Heart left ventricle (tissue), 13 donors: Measurements from ENCODE around the gene PKN2.

ENCODE experiments used
- POLR2A ChIP-seq, 2 donors: fragments of 450-650 bp; IDR thresholded peaks; one replicate each; pipeline ENCODE4 v1.6.1; 2017; ENCODE audit warnings: antibody characterized with exemption in 2 of 2, mild to moderate bottlenecking in 2 of 2, moderate library complexity in 2 of 2
- TF ChIP-seq, protein P1 (sequence below), 12 donors: fragments of 200-600 bp; sonication (generic) in 4 of 12; IDR thresholded peaks; one replicate each; pipeline versions ENCODE4 v1.5.0 to v1.8.0; 2018 to 2022; ENCODE audit warnings: antibody characterized with exemption in 12 of 12, mild to moderate bottlenecking in 5 of 12
- donor health status: ischemic (EF 13 %, LVEDD 7.1; RV severe dilation, severe dysfunction).
- donor health status: DM: no; HTN: yes; CAD: no.
- donor health status: DM: no; HTN: no; CAD: no.
- donor health status: ischemic (EF 25% LVEDD 6.9; RV normal size, moderate dysfunction).
- donor health status: ischemic (EF 25% LVEDD 5.7; RV mildly dilated, moderate dysfunction).
- donor health status: ischemic (EF 35%, LVEDD 5.7; RV mildly dilated, moderate dysfunction).
- donor health status: nonischemic (EF 11% LVEDD 7.7; RV severe dilation, severe dysfunction).
- donor health status: DM: yes; HTN: yes; CAD: no.
- donor health status: PGD.
- donor health status: ischemic (EF 29% LVEDD 5.4; RV normal size, mild dysfunction).
- donor health status: nonischemic (EF 23%, LVEDD 6.1; RV moderate dilation, normal function).

DNA sequence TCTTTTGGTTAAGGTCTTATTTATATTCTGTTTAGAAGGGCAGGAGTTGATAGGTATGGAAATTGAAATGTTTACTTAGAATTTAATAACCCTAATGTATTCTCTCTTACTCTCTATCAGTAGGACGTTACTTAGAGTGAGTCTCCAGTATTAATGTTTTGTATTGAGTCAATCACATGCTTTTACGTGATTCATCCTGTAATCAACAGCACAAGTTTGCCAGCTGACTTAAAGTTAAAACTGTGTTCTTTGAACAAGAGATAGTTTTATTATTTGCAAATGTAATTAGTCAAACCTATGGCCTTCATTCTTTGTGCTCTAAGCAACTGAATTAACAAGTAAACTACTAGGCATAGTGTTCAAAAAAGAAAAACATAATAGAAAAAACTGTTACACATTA is 57.3 kb downstream of the PKN2 start:
- no peak for TF ChIP-seq POLR2A (IDR thresholded peaks at IDR 0.05)
- TF ChIP-seq, protein P1, sequence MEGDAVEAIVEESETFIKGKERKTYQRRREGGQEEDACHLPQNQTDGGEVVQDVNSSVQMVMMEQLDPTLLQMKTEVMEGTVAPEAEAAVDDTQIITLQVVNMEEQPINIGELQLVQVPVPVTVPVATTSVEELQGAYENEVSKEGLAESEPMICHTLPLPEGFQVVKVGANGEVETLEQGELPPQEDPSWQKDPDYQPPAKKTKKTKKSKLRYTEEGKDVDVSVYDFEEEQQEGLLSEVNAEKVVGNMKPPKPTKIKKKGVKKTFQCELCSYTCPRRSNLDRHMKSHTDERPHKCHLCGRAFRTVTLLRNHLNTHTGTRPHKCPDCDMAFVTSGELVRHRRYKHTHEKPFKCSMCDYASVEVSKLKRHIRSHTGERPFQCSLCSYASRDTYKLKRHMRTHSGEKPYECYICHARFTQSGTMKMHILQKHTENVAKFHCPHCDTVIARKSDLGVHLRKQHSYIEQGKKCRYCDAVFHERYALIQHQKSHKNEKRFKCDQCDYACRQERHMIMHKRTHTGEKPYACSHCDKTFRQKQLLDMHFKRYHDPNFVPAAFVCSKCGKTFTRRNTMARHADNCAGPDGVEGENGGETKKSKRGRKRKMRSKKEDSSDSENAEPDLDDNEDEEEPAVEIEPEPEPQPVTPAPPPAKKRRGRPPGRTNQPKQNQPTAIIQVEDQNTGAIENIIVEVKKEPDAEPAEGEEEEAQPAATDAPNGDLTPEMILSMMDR (IDR thresholded peaks at IDR 0.05) = no peak
